Suprapubic skin (tissue), 4 donors: ENCODE data around the gene CENPO. TPM values are rescaled to one million over a fixed set of nuclear protein-coding genes. Genes with fewer than 3 reads are reported as not detected.
"Not testable (repeated sequence)": the region's sequence is repeated elsewhere in the genome, so short reads cannot be mapped to it uniquely, and the experiment has no call there.

Experiments used
- DNase-seq, 2 donors: peaks; one replicate each; pipeline ENCODE4 v3.0.0-alpha.2; 2019; ENCODE audit warnings: low spot score in 2 of 2
- H3K27ac ChIP-seq: fragments of 200-600 bp; sonication (generic); one replicate; pipeline ENCODE4 v1.5.1; 2019
- H3K27me3 ChIP-seq: fragments of 200-600 bp; sonication (generic); one replicate; pipeline ENCODE4 v1.5.1; 2019
- H3K36me3 ChIP-seq: fragments of 200-600 bp; sonication (generic); one replicate; pipeline ENCODE4 v1.5.1; 2019
- H3K4me1 ChIP-seq: fragments of 200-600 bp; sonication (generic); one replicate; pipeline ENCODE4 v1.5.1; 2019
- H3K4me3 ChIP-seq: fragments of 200-600 bp; sonication (generic); one replicate; pipeline ENCODE4 v1.5.1; 2019; ENCODE audit warnings: mild to moderate bottlenecking
- H3K9me3 ChIP-seq: fragments of 200-600 bp; sonication (generic); one replicate; pipeline ENCODE4 v1.5.1; 2019
- CTCF ChIP-seq, 2 donors: fragments of 200-600 bp in 1 of 2; fragments of 450-650 bp in 1 of 2; sonication (generic) in 1 of 2; IDR thresholded peaks; one replicate each; pipeline ENCODE4 v1.5.1; 2016 to 2019; ENCODE audit warnings: antibody characterized with exemption in 2 of 2, mild to moderate bottlenecking in 1 of 2, moderate library complexity in 1 of 2
- EP300 ChIP-seq: sonication (generic); formaldehyde crosslinking; IDR thresholded peaks from one replicate; pipeline ENCODE4 v1.6.1; 2017; ENCODE audit warnings: antibody characterized with exemption
- POLR2A ChIP-seq, 2 donors: fragments of 450-650 bp; IDR thresholded peaks; one replicate each; pipeline ENCODE4 v1.6.1; 2017; ENCODE audit warnings: antibody characterized with exemption in 2 of 2, mild to moderate bottlenecking in 2 of 2, moderate library complexity in 2 of 2
- POLR2AphosphoS5 ChIP-seq, 3 donors: sonication (generic); formaldehyde crosslinking; IDR thresholded peaks; one replicate each; pipeline ENCODE4 v1.6.1; 2017; ENCODE audit warnings: antibody characterized with exemption in 3 of 3
- WGBS: methylation state at CpG from one replicate; pipeline ENCODE4 v1.1.5; 2018; 5-methylcytosine and 5-hydroxymethylcytosine counted together
- total RNA-seq, 4 donors: library from RNA; depleted of rRNA; stranded (reverse); fragments of >200 nt; gene quantifications; one replicate each; pipeline ENCODE4 v1.1.0, GENCODE V29; 2016

The CENPO gene
- total RNA-seq, 4 donors from 2014 or later, result 3.5 to 12.2 (median 7.7) TPM

- Histone ChIP-seq H3K27me3 (no peaks in the 10 kb centered on the region), H3K4me3 (no peak overlapping the region), H3K27ac (no peak overlapping the region), H3K9me3 (no peaks in the 10 kb centered on the region), H3K4me1 (peaks cover 7% of the 10 kb centered on the region), H3K36me3 (peaks cover 5% of the 10 kb centered on the region)
- 94% methylated on average over 2 of the region's 2 CpGs for WGBS
- no peak for DNase-seq
- no peak for TF ChIP-seq EP300
- no peak for TF ChIP-seq CTCF (IDR thresholded peaks at IDR 0.05)
- TF ChIP-seq POLR2A (IDR thresholded peaks at IDR 0.05), result no peak
- no peak for TF ChIP-seq POLR2AphosphoS5 (IDR thresholded peaks at IDR 0.05)
These were observed 4.4 kb downstream of the CENPO start for GRCh38 chr2:24797644-24798043.

GRCh38 chr2:24800487-24800886 lies 7.3 kb downstream of the CENPO start:
- H3K27me3 ChIP-seq, H3K27ac ChIP-seq, H3K4me1 ChIP-seq, H3K9me3 ChIP-seq, H3K36me3 ChIP-seq, H3K4me3 ChIP-seq, DNase-seq: not testable (repeated sequence)
- WGBS, result 97% methylated on average over 5 of the region's 5 CpGs

- 90% methylated on average over 20 of the region's 25 CpGs for whole genome bisulfite sequencing
- DNase-seq, H3K36me3 ChIP-seq: not testable (repeated sequence)
These were observed 12.8 kb downstream of the CENPO start for GRCh38 chr2:24805811-24806660.

DNA sequence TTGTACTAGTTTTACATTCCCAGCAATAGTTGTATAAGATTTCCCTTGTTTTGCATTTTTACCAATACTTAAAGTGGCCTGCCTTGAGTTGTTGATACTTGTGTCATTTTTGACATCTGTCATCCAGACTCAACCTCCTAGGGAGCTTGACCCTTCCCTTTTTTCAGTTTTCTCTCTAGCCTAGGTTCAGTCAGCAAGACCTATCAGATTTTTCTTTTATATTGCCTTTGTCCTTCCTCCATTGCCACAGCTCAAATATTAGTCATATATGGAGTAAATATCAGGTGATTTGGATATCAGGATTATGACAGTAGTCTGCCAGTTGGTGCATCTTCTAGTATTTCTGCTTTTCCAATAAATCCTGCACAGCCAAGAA lies 13.4 kb downstream of the CENPO start:
- Histone ChIP-seq H3K4me1 (no peaks in the 10 kb centered on the region), H3K4me3 (no peak overlapping the region), H3K36me3 (peaks cover 3% of the 10 kb centered on the region), H3K27me3 (no peaks in the 10 kb centered on the region), H3K9me3 (no peaks in the 10 kb centered on the region), H3K27ac (no peak overlapping the region)
- TF ChIP-seq EP300 (no peak), CTCF (IDR thresholded peaks at IDR 0.05) (no peak), POLR2A (IDR thresholded peaks at IDR 0.05) (no peak), POLR2AphosphoS5 (IDR thresholded peaks at IDR 0.05) (no peak)
- DNase-seq, result no peak

More at GRCh38 chr2:24805811-24806660, 12.8 kb downstream of the CENPO start:
- H3K4me1 ChIP-seq, H3K4me3 ChIP-seq, H3K27ac ChIP-seq, H3K9me3 ChIP-seq, H3K27me3 ChIP-seq: not testable (repeated sequence)

GRCh38 chr2:24809316-24810007 lies 16.2 kb downstream of the CENPO start:
- WGBS, result 86% methylated on average over 4 of the region's 4 CpGs
- no peak for TF ChIP-seq POLR2A (IDR thresholded peaks at IDR 0.05)
- no peak for TF ChIP-seq EP300
- TF ChIP-seq POLR2AphosphoS5 (IDR thresholded peaks at IDR 0.05), result no peak
- no peak for TF ChIP-seq CTCF (IDR thresholded peaks at IDR 0.05)
- no peak overlapping the region for H3K27ac ChIP-seq
- H3K4me1 ChIP-seq, result no peaks in the 10 kb centered on the region
- H3K36me3 ChIP-seq, result peaks cover 3% of the 10 kb centered on the region
- H3K9me3 ChIP-seq, result no peaks in the 10 kb centered on the region
- no peak overlapping the region for H3K4me3 ChIP-seq
- no peaks in the 10 kb centered on the region for H3K27me3 ChIP-seq
- DNase-seq, result no peak

DNA sequence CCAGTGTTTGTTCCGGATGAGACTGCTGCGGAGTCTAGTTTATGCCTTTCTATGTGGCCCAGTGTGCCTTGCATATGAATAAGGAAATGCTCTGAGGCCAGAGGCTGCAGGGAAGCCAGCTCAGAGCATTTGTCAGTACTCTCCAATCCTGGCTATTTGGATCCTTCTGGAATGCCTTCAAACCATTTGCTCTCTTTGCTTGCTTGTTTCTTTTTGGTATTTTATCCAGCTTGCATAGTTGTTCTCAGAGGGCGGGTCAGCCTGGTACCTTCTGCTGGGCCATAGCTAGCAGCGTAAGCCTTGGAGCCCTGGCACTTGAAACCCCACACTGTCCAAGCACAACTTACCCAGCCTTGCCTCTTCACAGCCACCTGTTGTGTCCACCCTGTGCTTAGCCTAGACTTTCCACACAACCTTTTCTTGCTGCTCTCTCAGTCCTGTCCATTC lies 20.5 kb downstream of the CENPO start:
- TF ChIP-seq POLR2AphosphoS5 (IDR thresholded peaks at IDR 0.05), result no peak
- TF ChIP-seq POLR2A (IDR thresholded peaks at IDR 0.05), result no peak
- TF ChIP-seq EP300, result no peak
- no peak for TF ChIP-seq CTCF (IDR thresholded peaks at IDR 0.05)
- Histone ChIP-seq H3K4me3 (no peak overlapping the region), H3K36me3 (peaks cover 23% of the 10 kb centered on the region), H3K9me3 (no peaks in the 10 kb centered on the region), H3K27ac (no peak overlapping the region), H3K27me3 (no peaks in the 10 kb centered on the region), H3K4me1 (no peaks in the 10 kb centered on the region)
- DNase-seq, result no peak
- WGBS, result 100% methylated on average over 4 of the region's 4 CpGs
